ENCODE data around the gene SPSB1.

- TF ChIP-seq, protein P1, sequence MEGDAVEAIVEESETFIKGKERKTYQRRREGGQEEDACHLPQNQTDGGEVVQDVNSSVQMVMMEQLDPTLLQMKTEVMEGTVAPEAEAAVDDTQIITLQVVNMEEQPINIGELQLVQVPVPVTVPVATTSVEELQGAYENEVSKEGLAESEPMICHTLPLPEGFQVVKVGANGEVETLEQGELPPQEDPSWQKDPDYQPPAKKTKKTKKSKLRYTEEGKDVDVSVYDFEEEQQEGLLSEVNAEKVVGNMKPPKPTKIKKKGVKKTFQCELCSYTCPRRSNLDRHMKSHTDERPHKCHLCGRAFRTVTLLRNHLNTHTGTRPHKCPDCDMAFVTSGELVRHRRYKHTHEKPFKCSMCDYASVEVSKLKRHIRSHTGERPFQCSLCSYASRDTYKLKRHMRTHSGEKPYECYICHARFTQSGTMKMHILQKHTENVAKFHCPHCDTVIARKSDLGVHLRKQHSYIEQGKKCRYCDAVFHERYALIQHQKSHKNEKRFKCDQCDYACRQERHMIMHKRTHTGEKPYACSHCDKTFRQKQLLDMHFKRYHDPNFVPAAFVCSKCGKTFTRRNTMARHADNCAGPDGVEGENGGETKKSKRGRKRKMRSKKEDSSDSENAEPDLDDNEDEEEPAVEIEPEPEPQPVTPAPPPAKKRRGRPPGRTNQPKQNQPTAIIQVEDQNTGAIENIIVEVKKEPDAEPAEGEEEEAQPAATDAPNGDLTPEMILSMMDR (conservative IDR thresholded peaks at IDR 0.05 in 1 of 2, IDR thresholded peaks at IDR 0.05 in 1 of 2; ENCODE audit: extremely low read depth in 1 of 2, insufficient read depth in 1 of 2, low read depth in 1 of 2, low read length in 2 of 2): no peak
- no peak for TF ChIP-seq EZH2 (IDR thresholded peaks at IDR 0.05; ENCODE audit: borderline replicate concordance, low read length)
Measured at GRCh38 chr1:9344426-9345200, 51.9 kb downstream of the SPSB1 start.

Measured in mammary epithelial cell (primary cell).